Measurements from ENCODE around the gene MAP2K7.
"Not testable (repeated sequence)": the region's sequence is repeated elsewhere in the genome, so short reads cannot be mapped to it uniquely, and the experiment has no call there.

MAP2K7 gene

DNA sequence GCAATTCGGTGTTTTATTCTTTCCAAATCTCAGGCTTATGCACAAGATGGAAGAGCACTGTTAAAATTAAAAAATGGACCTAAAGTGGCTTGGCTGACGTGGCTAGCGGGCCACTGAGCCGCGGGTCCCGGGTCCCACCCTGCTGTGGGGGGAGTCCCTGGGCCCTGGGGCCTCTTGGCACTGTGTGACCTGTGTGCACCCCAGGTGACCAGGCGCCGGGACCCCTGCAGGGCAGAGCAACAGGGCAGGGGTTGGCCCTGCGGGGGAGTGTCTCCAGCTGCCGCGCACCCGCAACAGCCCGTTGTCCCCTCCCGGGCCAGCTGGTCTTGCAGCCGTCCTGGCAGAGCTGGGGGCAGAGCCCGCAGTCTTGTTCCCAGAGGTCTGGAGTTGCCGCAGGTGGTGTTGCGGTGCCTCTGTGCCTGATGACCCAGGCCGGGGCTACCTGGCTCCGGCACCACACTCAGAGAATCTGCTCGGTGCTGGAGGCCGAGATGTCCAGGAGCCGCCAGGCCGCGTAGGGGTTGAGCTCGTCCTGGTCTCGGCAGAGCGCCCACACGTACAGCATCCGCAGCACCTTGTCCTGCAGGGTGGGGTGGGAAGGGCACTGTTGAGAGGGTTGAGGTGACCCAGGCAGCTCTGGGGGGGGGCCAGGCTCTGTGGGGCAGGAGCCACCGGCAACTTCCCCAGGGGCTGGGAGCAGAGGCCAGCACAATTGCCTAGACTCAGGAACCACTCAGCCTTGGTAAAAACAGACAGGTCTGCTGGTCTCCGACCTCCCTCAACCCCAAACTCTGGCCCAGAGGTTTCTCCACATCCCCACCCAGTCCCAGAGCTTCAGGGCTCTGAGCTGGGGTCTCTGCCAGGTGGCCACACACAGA, 23.3 kb downstream of the MAP2K7 start:
- DNase-seq (ENCODE audit: low read depth), result no peak
- TF ChIP-seq, protein P1, sequence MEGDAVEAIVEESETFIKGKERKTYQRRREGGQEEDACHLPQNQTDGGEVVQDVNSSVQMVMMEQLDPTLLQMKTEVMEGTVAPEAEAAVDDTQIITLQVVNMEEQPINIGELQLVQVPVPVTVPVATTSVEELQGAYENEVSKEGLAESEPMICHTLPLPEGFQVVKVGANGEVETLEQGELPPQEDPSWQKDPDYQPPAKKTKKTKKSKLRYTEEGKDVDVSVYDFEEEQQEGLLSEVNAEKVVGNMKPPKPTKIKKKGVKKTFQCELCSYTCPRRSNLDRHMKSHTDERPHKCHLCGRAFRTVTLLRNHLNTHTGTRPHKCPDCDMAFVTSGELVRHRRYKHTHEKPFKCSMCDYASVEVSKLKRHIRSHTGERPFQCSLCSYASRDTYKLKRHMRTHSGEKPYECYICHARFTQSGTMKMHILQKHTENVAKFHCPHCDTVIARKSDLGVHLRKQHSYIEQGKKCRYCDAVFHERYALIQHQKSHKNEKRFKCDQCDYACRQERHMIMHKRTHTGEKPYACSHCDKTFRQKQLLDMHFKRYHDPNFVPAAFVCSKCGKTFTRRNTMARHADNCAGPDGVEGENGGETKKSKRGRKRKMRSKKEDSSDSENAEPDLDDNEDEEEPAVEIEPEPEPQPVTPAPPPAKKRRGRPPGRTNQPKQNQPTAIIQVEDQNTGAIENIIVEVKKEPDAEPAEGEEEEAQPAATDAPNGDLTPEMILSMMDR (conservative IDR thresholded peaks at IDR 0.05; ENCODE audit: low read length), result no peak
- no peak overlapping the region for H3K4me3 ChIP-seq (ENCODE audit: low read length)

DNA sequence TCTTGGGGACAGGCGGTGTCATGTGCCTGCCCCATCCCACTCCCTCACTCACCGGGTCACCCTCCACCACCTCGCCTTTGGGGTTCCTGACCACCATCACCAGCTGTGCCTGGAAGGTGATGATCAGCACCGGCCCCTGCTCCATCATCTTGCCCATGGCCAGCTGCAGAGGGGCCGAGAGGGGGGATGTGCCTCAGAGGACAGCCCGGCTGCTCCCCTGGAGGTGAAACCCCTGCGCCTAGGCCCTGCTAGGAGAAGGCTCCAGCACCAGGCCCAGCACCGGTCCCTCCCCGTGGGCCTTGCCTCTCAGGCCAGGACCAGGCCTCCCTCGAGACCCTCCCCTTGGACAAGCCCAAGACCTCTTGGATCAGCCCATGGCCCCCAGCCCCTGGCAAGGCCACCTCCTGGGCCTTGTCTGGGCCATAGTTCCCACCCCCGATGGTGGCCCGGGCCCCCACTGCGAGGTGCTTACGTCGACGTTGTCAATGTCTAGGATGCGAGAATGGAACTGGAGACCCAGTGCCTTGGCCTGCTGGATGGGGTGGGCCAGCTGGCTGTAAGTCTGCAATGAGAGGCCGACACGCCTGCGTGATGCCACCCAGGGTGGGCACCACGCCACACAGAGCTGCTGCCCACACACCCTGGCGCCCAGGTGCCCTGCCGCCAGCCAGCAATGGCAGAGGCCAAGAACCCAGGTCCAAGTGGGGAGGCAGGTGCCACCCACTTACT, 24.1 kb downstream of the MAP2K7 start:
- DNase-seq (ENCODE audit: low read depth), result no peak
- H3K4me3 ChIP-seq (ENCODE audit: low read length), result no peak overlapping the region
- TF ChIP-seq, protein P1 (conservative IDR thresholded peaks at IDR 0.05; ENCODE audit: low read length), result no peak

DNA sequence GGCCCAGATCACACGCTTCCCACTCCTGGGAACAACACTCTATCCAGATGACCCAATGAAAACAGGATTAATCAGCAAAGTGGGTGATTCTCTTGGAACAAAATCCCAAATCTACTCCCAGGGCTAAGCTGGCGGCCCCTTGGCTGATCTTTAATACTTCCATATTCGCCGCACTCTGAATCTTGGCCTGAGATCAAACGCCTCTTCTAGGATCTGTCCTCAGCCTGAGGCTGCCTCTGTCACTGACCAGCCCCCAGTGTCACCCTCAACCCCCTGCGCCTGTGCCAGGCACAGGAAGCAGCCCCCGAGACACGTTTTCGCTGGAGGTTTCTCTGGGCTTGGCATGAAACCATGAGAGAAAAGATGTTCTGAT, 24.6 kb downstream of the MAP2K7 start:
- no peak for DNase-seq (ENCODE audit: low read depth)
- TF ChIP-seq, protein P1 (conservative IDR thresholded peaks at IDR 0.05; ENCODE audit: low read length), result no peak

DNA sequence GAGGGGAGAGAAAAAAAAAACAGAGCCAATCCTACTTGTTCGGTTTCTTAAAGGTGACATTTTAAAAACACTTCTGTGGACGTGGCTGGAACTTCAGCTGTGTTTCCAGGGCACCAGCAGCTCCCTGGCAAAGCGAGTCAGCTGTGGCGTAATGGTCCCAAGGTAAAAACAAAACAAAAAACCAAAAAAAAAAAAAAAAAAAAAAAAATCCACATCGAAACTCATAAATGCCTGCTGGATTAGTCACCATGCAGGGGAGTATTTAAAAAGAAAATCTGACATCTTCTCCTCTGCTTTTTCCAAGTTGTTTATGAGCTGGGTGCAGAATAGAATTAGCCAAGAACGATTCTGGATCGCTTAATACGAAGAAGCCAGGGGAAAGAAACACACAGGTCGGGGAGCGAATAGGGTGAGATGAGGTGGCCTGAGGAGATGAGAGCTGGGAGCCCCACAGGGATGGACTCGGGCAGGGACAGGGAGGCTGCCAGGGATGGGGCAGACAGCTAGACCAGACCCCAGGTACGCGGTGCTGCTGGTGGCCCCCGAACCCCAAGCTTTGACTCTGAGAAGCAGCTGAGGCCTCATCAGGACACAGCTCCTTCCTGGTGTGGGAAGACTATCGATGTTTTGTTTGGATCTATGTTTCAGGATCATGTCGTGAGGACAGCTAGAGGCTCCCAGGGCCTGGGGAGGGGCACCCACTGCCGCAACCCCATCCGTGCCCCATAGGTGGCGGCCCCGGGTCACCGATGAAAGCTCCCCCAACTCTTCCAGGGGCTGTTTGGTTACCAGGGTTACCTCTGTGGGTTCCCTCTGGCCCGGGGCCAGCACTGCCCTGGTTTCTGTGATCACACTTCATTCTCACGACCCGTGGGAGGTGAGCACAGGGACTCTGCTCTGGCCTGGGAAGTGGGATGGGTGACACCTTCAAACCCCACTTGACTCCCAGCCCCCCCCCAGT, 25.3 kb downstream of the MAP2K7 start:
- TF ChIP-seq, protein P1 (conservative IDR thresholded peaks at IDR 0.05; ENCODE audit: low read length), result peak; percentile 42
- H3K4me3 ChIP-seq (ENCODE audit: low read length), result no peak overlapping the region
- DNase-seq (ENCODE audit: low read depth), result peak; percentile 89

More for the DNA sequence above, 24.6 kb downstream of the MAP2K7 start:
- no peak overlapping the region for H3K4me3 ChIP-seq (ENCODE audit: low read length)

DNA sequence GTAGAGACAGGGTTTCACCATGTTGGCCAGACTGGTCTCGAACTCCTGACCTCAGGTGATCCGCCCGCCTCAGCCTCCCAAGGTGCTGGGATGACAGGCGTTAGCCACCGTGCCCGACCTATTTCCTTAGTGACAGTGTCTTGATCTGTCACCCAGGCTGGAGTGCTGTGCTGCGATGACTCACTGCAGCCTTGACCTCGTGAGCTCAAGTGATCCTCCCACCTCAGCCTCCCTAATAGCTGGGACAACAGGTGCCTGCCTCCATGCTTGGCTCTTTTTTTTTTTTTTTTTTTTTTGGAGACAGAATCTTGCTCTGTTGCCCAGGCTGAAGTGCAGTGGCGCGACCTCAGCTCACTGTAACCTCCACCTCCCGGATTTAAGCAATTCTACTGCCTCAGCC, 26.4 kb downstream of the MAP2K7 start:
- DNase-seq (ENCODE audit: low read depth); H3K4me3 ChIP-seq (ENCODE audit: low read length): not testable (repeated sequence)

DNA sequence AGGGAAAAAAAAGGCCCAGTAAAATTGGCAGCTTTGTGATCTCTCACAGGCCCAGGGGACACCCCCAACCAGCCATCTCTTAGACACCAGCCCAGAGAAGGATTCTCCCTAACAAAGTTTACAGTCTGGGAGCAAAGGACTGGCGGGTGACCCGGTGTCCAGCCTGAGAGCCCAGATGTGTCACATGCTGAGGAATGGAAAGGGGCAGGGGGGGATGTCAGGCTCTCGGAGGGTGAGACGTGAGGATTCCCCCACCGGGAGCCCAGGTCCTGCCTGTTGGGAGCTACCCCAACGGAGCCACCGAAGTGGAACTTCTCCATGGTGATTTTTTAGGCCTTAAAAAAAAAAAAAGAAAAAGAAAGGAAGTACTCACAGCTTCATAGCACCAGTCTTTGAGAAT, 27.1 kb downstream of the MAP2K7 start:
- TF ChIP-seq, protein P1 (conservative IDR thresholded peaks at IDR 0.05; ENCODE audit: low read length), result no peak
- H3K4me3 ChIP-seq (ENCODE audit: low read length), result no peak overlapping the region
- DNase-seq (ENCODE audit: low read depth), result no peak
